BJ (cell line): ENCODE measurements around the gene LPA. TPM values are rescaled to one million over a fixed set of nuclear protein-coding genes. Genes with fewer than 3 reads are reported as not detected.
A peak's percentile ranks its signal among the peaks of the same experiment; 100 is the strongest.

Source experiments
- CTCF ChIA-PET: fragments of 350-600 bp; formaldehyde crosslinking; extraction: SDS; loops from one replicate; lab custom pipeline; 2021; ENCODE audit warnings: antibody characterized with exemption, inconsistent platforms; lab: Yijun Ruan, JAX
- POLR2A ChIA-PET: fragments of 300-600 bp; sonication (Branson Sonifier 250); formaldehyde crosslinking; extraction: SDS; loops from one replicate; lab custom pipeline; 2021; ENCODE audit warnings: antibody characterized with exemption; lab: Charles Lee
- DNase-seq: peaks from one replicate; pipeline ENCODE4 v3.0.0-alpha.2; 2011; ENCODE audit warnings: low read depth
- H3K27me3 ChIP-seq: 2 replicates; pipeline ENCODE4 v1.6.0; 2011; ENCODE audit warnings: low read length; ENCODE audit not compliant: control insufficient read depth, insufficient read depth
- H3K36me3 ChIP-seq: 2 replicates; pipeline ENCODE4 v1.5.1; 2011; ENCODE audit warnings: low read length; ENCODE audit not compliant: control insufficient read depth, insufficient read depth
- H3K4me3 ChIP-seq: 2 replicates; pipeline ENCODE4 v1.5.1; 2011; ENCODE audit warnings: low read depth, mild to moderate bottlenecking, control low read depth, low read length
- polyA plus RNA-seq: library from polyadenylated mRNA; depleted of rRNA; stranded (reverse); fragments of >200 nt; gene quantifications from 2 replicates; pipeline ENCODE4 v1.2.3, GENCODE V29; 2011
- TF ChIP-seq, protein P1 (sequence below): IDR thresholded peaks from 2 replicates; pipeline ENCODE4 v1.5.1; 2011; ENCODE audit warnings: low read depth, mild to moderate bottlenecking, control low read depth, inconsistent platforms, low read length, moderate library complexity; ENCODE audit not compliant: insufficient read depth

Gene LPA
- polyA plus RNA-seq, 1 experiment: not detected

DNA sequence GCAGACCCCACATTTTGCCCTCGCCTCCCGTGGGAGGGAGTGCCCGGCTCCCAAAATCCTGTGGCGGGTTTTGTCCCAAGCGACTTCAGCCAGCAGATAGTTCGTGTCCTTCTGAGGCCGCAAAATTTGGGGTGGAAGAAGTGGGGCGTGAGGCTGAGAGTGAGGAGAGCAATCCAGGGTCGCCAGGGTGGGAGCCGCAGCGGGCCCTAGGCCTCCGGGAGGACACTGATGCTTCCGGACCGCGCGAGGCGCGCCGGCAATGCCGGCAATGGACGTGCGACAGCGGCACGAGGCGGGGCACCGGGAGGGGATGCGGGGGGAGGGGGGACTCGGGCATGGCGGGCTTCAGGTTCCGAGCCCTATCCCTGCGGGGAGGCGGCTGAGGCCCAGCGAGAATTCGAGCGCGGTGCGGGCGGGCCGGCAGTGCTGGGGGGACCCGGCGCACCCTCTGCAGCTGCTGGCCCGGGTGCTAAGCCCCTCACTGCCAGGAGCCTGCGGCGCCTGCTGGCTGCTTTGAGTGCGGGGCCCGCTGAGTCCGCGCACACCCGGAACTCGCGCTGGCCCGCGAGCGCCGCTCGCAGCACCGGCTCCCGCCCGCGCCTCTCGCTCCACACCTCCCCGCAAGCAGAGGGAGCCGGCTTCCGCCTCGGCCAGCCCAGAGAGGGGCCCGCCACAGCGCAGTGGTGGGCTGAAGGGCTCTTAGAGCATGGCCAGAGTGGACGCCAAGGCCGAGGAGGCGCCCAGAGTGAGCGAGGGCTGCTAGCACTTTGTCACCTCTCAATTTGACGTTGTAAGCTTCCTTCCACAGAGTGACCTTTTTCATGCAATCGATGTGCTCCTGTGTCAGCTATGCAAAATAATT, 143.8 kb downstream of the LPA start:
- ChIA-PET POLR2A (no interaction called here), CTCF (interaction anchor here (0.7 to 4.9 kb wide), 23 partner anchors 9 to 859 kb away, joined by 3 to 61 read pairs (median 5); no protein-coding TSS in a partner anchor)
- Histone ChIP-seq H3K36me3 (no peaks in the 10 kb centered on the region), H3K4me3 (peak overlapping the region; percentile 67), H3K27me3 (no peaks in the 10 kb centered on the region)
- peak; percentile 4 for DNase-seq
- TF ChIP-seq, protein P1, sequence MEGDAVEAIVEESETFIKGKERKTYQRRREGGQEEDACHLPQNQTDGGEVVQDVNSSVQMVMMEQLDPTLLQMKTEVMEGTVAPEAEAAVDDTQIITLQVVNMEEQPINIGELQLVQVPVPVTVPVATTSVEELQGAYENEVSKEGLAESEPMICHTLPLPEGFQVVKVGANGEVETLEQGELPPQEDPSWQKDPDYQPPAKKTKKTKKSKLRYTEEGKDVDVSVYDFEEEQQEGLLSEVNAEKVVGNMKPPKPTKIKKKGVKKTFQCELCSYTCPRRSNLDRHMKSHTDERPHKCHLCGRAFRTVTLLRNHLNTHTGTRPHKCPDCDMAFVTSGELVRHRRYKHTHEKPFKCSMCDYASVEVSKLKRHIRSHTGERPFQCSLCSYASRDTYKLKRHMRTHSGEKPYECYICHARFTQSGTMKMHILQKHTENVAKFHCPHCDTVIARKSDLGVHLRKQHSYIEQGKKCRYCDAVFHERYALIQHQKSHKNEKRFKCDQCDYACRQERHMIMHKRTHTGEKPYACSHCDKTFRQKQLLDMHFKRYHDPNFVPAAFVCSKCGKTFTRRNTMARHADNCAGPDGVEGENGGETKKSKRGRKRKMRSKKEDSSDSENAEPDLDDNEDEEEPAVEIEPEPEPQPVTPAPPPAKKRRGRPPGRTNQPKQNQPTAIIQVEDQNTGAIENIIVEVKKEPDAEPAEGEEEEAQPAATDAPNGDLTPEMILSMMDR: no peak; the same call in 1 of the 2 replicates

DNA sequence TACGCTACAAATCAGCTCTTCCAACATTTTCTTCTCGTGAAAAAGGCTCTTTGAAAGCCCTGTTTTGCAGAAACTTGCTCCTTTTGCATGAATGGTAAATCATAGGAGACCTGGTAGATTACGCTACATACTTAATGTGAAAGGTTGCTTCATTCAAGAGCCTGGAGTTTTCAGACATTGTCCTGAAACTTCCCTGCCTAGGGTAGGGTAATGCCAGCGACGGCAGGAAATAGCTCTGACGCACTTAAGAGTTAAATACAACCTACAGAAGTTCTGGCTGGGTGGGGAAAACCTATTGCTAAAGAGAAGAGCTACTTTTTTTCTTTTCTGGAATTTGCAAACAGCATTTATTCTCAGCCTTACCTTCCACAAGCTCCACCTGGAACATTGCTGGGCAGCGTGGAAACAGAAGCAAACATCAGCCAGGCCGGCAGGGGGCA, 144.5 kb downstream of the LPA start:
- POLR2A ChIA-PET: no interaction called here
- TF ChIP-seq, protein P1: peak; percentile 94; the same call in 1 of the 2 replicates
- no peaks in the 10 kb centered on the region for H3K36me3 ChIP-seq
- H3K27me3 ChIP-seq: no peaks in the 10 kb centered on the region
- CTCF ChIA-PET: interaction anchor here (0.7 to 4.9 kb wide), 18 partner anchors 8 to 860 kb away, joined by 3 to 61 read pairs (median 5); no protein-coding TSS in a partner anchor
- peak overlapping the region; percentile 67 for H3K4me3 ChIP-seq
- no peak for DNase-seq

DNA sequence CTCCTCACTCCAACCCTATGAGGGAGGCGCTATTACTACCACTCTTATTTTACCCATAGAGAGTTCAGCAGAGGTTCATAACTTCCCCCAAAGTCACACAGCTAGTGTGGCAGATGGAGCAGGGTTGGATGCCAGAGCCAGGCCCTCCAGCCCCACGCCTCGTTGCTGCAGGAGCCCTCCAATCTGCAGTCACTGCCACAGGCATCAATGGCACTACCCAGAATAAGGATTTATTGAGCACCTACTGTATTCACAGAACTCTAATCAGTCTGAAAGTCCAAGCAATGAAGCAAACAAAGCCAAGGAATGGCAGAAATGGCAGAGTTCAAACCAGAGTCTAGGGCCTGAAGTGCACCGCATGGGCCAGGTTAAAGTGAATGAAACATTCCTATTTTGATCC, 144.9 kb downstream of the LPA start:
- DNase-seq: no peak
- POLR2A ChIA-PET: no interaction called here
- CTCF ChIA-PET: interaction anchor here (0.7 to 4.9 kb wide), 18 partner anchors 8 to 860 kb away, joined by 3 to 61 read pairs (median 5); no protein-coding TSS in a partner anchor
- Histone ChIP-seq H3K27me3 (no peaks in the 10 kb centered on the region), H3K36me3 (no peaks in the 10 kb centered on the region), H3K4me3 (no peak overlapping the region)
- TF ChIP-seq, protein P1: no peak

DNA sequence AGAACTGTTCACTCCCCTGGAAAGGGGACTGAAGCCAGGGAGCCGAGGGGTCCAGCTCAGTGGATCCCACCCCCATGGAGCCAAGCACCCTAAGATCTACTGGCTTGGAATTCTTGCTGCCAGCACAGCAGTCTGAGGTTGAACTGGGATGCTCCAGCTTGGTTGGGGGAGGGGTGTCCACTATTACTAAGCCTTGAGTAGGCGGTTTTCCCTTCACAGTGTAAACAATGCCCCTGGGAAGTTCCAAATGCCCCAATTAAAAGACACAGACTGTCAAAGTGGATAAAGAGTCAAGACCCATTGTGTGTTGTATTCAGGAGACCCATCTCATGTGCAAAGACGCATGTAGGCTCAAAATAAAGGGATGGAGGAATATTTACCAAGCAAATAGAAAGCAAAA, 150.2 kb downstream of the LPA start:
- CTCF ChIA-PET: interaction anchor here (1.0 kb wide), 1 partner anchor 20 kb away, joined by 4 read pairs; no protein-coding TSS in a partner anchor
- Histone ChIP-seq H3K4me3 (no peak overlapping the region), H3K27me3 (no peaks in the 10 kb centered on the region), H3K36me3 (no peaks in the 10 kb centered on the region)
- DNase-seq: no peak
- TF ChIP-seq, protein P1: no peak
- POLR2A ChIA-PET: no interaction called here

DNA sequence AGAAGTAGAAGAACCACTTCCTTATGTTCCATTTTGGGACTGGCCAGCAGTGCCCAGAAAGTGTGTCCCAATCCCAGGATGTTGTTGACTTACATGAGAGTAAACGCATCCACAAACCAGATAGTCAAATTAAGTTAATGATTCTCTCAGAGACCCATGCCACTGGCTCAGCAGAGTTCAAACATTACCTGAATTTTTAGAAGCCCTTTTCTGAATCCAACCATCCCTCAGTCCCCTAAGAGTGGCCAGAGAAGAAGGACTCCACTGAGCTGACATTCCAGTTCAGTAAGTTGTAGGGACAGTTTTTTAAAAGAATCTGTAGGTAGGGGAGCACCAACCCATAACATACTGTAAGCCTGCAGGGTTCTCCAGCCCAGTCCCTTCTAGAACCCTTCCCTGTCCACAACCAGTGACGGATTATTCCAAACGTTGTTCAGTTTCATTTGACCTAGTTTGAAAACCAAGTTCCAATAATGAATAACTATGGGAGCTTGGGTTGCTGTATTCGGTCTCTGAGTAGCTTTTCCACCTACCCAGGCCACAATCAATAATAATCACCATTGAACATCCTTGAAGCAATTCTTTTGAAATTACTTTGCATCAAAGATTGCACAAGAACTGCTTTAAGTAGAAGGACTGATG, 153.0 kb downstream of the LPA start:
- ChIA-PET POLR2A (no interaction called here), CTCF (interaction anchor here (1.0 to 1.2 kb wide), 4 partner anchors 9 to 24 kb away, joined by 3 to 5 read pairs (median 4); no protein-coding TSS in a partner anchor)
- DNase-seq: no peak
- Histone ChIP-seq H3K27me3 (no peaks in the 10 kb centered on the region), H3K36me3 (no peaks in the 10 kb centered on the region), H3K4me3 (no peak overlapping the region)
- TF ChIP-seq, protein P1: no peak
